HL-60 (cell line): ENCODE measurements around the gene PLVAP.

Experiments used
- DNase-seq, 2 experiments: peaks; one replicate each; pipeline ENCODE4 v3.0.0-alpha.2; 2010 to 2020; ENCODE audit warnings: low read depth in 1 of 2, low spot score in 1 of 2
- H3K27ac ChIP-seq: fragments of 250-450 bp; sonication (Bioruptor Pico); replicated peaks from 2 replicates; pipeline ENCODE4 v1.5.1; 2020; ENCODE audit warnings: mild to moderate bottlenecking, moderate library complexity
- H3K27me3 ChIP-seq: fragments of 250-450 bp; sonication (Bioruptor Pico); 2 replicates; pipeline ENCODE4 v1.5.1; 2021; ENCODE audit warnings: mild to moderate bottlenecking, moderate library complexity; ENCODE audit not compliant: insufficient read depth, poor library complexity, severe bottlenecking
- H3K4me3 ChIP-seq: replicated peaks from 2 replicates; pipeline ENCODE4 v1.5.1; 2011; ENCODE audit warnings: mild to moderate bottlenecking, control low read depth, low read length; ENCODE audit not compliant: insufficient read depth
- GABPA ChIP-seq: IDR thresholded peaks from 2 replicates; pipeline ENCODE4 v1.6.1; 2012; ENCODE audit warnings: low read depth
- POLR2AphosphoS5 ChIP-seq: IDR thresholded peaks from 2 replicates; pipeline ENCODE4 v1.6.1; 2012; ENCODE audit warnings: low read depth
- SPI1 ChIP-seq: IDR thresholded peaks from 2 replicates; pipeline ENCODE4 v1.6.1; 2012; ENCODE audit warnings: low read depth, mild to moderate bottlenecking, borderline replicate concordance
- TF ChIP-seq, protein P1 (sequence below): IDR thresholded peaks from 2 replicates; pipeline ENCODE4 v1.6.1; 2012; ENCODE audit warnings: low read depth; ENCODE audit not compliant: insufficient replicate concordance
- TF ChIP-seq, protein P2 (sequence below): IDR thresholded peaks from one replicate; pipeline ENCODE4 v1.5.1; 2011; ENCODE audit warnings: low read length, control low read depth, inconsistent platforms; ENCODE audit not compliant: insufficient read depth

PLVAP gene

DNA sequence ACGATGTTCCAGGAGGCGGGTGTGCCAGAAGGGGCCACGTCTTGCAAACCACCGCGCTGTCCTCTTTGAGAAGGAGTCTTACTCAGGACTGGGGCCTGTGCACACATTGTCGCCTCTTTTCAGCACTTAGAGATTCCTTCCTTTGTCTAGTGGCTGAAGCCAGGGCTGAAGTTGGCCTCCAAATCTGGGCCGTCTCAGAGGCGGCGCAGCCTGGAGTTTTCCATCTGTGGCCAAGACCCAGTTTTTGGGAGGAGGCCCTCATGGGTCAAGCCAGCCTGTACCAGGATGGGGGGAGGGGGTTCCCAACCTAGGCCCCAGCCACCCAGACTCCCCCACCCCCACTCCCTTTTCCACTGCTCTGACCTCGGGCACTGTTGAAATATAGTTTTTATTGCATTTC, 54.3 kb downstream of the PLVAP start:
- TF ChIP-seq, protein P1, sequence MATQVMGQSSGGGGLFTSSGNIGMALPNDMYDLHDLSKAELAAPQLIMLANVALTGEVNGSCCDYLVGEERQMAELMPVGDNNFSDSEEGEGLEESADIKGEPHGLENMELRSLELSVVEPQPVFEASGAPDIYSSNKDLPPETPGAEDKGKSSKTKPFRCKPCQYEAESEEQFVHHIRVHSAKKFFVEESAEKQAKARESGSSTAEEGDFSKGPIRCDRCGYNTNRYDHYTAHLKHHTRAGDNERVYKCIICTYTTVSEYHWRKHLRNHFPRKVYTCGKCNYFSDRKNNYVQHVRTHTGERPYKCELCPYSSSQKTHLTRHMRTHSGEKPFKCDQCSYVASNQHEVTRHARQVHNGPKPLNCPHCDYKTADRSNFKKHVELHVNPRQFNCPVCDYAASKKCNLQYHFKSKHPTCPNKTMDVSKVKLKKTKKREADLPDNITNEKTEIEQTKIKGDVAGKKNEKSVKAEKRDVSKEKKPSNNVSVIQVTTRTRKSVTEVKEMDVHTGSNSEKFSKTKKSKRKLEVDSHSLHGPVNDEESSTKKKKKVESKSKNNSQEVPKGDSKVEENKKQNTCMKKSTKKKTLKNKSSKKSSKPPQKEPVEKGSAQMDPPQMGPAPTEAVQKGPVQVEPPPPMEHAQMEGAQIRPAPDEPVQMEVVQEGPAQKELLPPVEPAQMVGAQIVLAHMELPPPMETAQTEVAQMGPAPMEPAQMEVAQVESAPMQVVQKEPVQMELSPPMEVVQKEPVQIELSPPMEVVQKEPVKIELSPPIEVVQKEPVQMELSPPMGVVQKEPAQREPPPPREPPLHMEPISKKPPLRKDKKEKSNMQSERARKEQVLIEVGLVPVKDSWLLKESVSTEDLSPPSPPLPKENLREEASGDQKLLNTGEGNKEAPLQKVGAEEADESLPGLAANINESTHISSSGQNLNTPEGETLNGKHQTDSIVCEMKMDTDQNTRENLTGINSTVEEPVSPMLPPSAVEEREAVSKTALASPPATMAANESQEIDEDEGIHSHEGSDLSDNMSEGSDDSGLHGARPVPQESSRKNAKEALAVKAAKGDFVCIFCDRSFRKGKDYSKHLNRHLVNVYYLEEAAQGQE: no peak
- TF ChIP-seq, protein P2, sequence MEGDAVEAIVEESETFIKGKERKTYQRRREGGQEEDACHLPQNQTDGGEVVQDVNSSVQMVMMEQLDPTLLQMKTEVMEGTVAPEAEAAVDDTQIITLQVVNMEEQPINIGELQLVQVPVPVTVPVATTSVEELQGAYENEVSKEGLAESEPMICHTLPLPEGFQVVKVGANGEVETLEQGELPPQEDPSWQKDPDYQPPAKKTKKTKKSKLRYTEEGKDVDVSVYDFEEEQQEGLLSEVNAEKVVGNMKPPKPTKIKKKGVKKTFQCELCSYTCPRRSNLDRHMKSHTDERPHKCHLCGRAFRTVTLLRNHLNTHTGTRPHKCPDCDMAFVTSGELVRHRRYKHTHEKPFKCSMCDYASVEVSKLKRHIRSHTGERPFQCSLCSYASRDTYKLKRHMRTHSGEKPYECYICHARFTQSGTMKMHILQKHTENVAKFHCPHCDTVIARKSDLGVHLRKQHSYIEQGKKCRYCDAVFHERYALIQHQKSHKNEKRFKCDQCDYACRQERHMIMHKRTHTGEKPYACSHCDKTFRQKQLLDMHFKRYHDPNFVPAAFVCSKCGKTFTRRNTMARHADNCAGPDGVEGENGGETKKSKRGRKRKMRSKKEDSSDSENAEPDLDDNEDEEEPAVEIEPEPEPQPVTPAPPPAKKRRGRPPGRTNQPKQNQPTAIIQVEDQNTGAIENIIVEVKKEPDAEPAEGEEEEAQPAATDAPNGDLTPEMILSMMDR: no peak
- TF ChIP-seq GABPA: no peak
- TF ChIP-seq SPI1: no peak
- TF ChIP-seq POLR2AphosphoS5: no peak
- H3K4me3 ChIP-seq: no peak overlapping the region
- no peak for DNase-seq
- H3K27me3 ChIP-seq: no peaks in the 10 kb centered on the region
- no peak overlapping the region for H3K27ac ChIP-seq

DNA sequence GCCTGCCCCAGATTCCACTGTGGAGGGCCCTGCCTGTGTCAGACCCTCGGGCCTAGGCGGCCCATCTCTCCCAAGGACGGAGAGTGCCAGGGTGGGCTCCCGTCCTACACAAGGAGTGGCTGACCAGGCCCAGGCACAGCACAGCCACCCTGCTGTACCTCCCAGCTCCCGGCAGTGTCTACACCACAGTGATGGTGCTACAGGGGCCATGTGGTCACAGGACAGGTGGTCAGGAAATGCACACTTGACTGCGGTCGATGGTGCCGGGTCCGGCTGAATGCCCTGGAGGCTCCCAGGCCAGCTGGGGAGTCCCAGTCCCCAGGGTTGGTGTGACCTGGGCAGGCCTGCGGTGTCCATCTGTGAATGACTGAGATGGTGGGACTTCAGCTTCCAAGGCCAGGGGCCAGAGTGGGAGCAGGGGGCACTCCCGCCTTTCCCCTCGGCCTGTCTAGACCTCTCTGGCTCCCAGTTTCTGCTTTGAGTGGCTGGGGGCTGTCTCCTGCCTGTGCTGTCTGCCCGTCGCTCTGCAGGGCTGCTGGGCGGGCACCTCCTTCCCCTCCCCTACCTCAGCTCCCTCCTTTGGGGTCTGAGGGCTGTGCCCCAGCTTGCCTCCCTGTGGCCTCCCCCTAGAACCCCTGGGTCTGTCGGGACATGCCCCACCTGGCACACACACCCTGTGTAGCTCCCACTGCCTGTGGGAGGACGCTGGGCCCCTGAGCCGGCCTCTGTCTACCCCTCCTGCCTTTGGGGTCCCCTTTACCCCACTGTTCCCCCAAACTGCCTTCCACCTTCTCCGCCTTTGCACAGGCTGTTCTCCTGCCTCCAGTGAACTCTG, 55.3 kb downstream of the PLVAP start:
- TF ChIP-seq, protein P1: no peak
- TF ChIP-seq, protein P2: no peak
- TF ChIP-seq GABPA: no peak
- Histone ChIP-seq H3K27ac (no peak overlapping the region), H3K27me3 (no peaks in the 10 kb centered on the region), H3K4me3 (no peak overlapping the region)
- no peak for DNase-seq

DNA sequence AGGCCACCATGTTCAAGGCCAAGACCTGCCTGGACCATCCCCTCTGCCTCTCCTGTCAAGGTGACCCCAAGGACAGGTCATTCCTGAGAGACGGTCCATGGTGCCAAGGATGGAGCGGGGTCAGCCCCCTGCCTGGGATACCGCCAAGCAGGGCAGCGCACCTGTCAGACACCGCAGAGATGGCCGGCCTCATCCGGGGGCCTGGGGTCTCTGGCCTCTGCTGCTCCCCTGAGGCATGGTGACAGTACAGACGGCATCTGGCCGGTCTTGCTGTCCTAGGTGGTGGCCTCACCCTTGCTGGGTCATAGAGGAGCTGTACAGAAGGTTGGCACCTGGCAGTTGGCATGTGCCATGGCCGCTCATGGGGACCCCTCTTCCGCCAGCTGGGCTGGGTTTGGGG, 56.7 kb downstream of the PLVAP start:
- DNase-seq: no peak
- H3K4me3 ChIP-seq: no peak overlapping the region
- no peaks in the 10 kb centered on the region for H3K27me3 ChIP-seq
- TF ChIP-seq, protein P2: no peak
- TF ChIP-seq GABPA (no peak), SPI1 (no peak), POLR2AphosphoS5 (no peak)
- no peak overlapping the region for H3K27ac ChIP-seq
